Vagina (tissue), 2 donors: ENCODE data around the gene TOR4A.

Source experiments
- POLR2A ChIP-seq, 2 donors: fragments of 450-650 bp; IDR thresholded peaks; one replicate each; pipeline ENCODE4 v1.6.1; 2017; ENCODE audit warnings: antibody characterized with exemption in 2 of 2, mild to moderate bottlenecking in 2 of 2, moderate library complexity in 2 of 2
- POLR2AphosphoS5 ChIP-seq, 2 donors: sonication (generic); formaldehyde crosslinking; IDR thresholded peaks; one replicate each; pipeline ENCODE4 v1.9.0; 2017; ENCODE audit warnings: antibody characterized with exemption in 2 of 2, mild to moderate bottlenecking in 2 of 2, low read depth in 1 of 2; ENCODE audit not compliant: insufficient read depth in 1 of 2
- TF ChIP-seq, protein P1 (sequence below), 3 experiments: fragments of 450-650 bp in 2 of 3; fragments of 200-600 bp in 1 of 3; sonication (generic) in 1 of 3; IDR thresholded peaks; one replicate each; pipeline ENCODE4 v1.5.1; 2017 to 2019; ENCODE audit warnings: antibody characterized with exemption in 3 of 3, mild to moderate bottlenecking in 2 of 3, moderate library complexity in 2 of 3

- TF ChIP-seq, protein P1, sequence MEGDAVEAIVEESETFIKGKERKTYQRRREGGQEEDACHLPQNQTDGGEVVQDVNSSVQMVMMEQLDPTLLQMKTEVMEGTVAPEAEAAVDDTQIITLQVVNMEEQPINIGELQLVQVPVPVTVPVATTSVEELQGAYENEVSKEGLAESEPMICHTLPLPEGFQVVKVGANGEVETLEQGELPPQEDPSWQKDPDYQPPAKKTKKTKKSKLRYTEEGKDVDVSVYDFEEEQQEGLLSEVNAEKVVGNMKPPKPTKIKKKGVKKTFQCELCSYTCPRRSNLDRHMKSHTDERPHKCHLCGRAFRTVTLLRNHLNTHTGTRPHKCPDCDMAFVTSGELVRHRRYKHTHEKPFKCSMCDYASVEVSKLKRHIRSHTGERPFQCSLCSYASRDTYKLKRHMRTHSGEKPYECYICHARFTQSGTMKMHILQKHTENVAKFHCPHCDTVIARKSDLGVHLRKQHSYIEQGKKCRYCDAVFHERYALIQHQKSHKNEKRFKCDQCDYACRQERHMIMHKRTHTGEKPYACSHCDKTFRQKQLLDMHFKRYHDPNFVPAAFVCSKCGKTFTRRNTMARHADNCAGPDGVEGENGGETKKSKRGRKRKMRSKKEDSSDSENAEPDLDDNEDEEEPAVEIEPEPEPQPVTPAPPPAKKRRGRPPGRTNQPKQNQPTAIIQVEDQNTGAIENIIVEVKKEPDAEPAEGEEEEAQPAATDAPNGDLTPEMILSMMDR (IDR thresholded peaks at IDR 0.05) = no peak
- no peak for TF ChIP-seq POLR2A (IDR thresholded peaks at IDR 0.05)
- no peak for TF ChIP-seq POLR2AphosphoS5 (IDR thresholded peaks at IDR 0.05; ENCODE audit: insufficient read depth in 1 of 2, low read depth in 1 of 2)
Observed at GRCh38 chr9:137308057-137308619, 30.6 kb downstream of the TOR4A start.
